G401.6 (cell line): ENCODE measurements around the gene DPM1.

Experiments
- FAIRE-seq: peaks from 2 replicates; lab custom pipeline; 2012; peaks lifted over from hg19 to GRCh38; lab: Jason Lieb, UNC

Gene DPM1

GRCh38 chr20:50957798-50958614 lies at the start of gene DPM1:
Gene DPM1, minus strand, starts transcription at chr20:50958532. Its CDS starts 9 bp downstream, at chr20:50958523.
- FAIRE-seq, result no peak

GRCh38 chr20:51005214-51005613 lies 46.9 kb upstream of the DPM1 start:
- no peak for FAIRE-seq

- FAIRE-seq, result no peak
These were observed 46.4 kb upstream of the DPM1 start for GRCh38 chr20:51004781-51005180.

- FAIRE-seq, result no peak
These were observed 46.0 kb upstream of the DPM1 start for GRCh38 chr20:51004305-51004727.

GRCh38 chr20:51003753-51004152 lies 45.4 kb upstream of the DPM1 start:
- FAIRE-seq, result no peak

- no peak for FAIRE-seq
These were observed 44.3 kb upstream of the DPM1 start for GRCh38 chr20:51002633-51003032.

GRCh38 chr20:51001430-51002265 lies 43.3 kb upstream of the DPM1 start:
- FAIRE-seq, result no peak

GRCh38 chr20:50999355-50999754 lies 41.0 kb upstream of the DPM1 start:
- no peak for FAIRE-seq

GRCh38 chr20:50996901-50997865 lies 38.9 kb upstream of the DPM1 start:
- FAIRE-seq, result no peak

- no peak for FAIRE-seq
These were observed 37.2 kb upstream of the DPM1 start for GRCh38 chr20:50995506-50995905.

GRCh38 chr20:50993876-50994275 lies 35.5 kb upstream of the DPM1 start:
- no peak for FAIRE-seq

- FAIRE-seq, result peak; percentile 92
These were observed 34.6 kb upstream of the DPM1 start for GRCh38 chr20:50992733-50993457.

- no peak for FAIRE-seq
These were observed 34.0 kb upstream of the DPM1 start for GRCh38 chr20:50992336-50992732.

GRCh38 chr20:50991076-50991475 lies 32.7 kb upstream of the DPM1 start:
- no peak for FAIRE-seq

- FAIRE-seq, result peak; percentile 70
These were observed 29.3 kb upstream of the DPM1 start for GRCh38 chr20:50987493-50988210.

GRCh38 chr20:50983321-50983720 lies 25.0 kb upstream of the DPM1 start:
- FAIRE-seq, result no peak

- FAIRE-seq, result no peak
These were observed 24.0 kb upstream of the DPM1 start for GRCh38 chr20:50982363-50982762.

- FAIRE-seq, result no peak
These were observed 23.3 kb upstream of the DPM1 start for GRCh38 chr20:50981714-50982048.

- FAIRE-seq, result peak; percentile 77
These were observed 22.8 kb upstream of the DPM1 start for GRCh38 chr20:50980851-50981713.
